GM10266 (cell line): ENCODE measurements around the gene GBX1.

Source experiments
- DNase-seq: peaks from one replicate; pipeline ENCODE4 v3.0.0; 2012; ENCODE audit errors: extremely low spot score
- CTCF ChIP-seq: IDR thresholded peaks from 2 replicates; pipeline ENCODE4 v1.5.1; 2012; ENCODE audit warnings: mild to moderate bottlenecking, low read depth; ENCODE audit not compliant: control insufficient read depth, insufficient read depth; ENCODE audit errors: missing control alignments

Gene GBX1

GRCh38 chr7:151194188-151194587, 26.7 kb upstream of the GBX1 start:
- no peak for DNase-seq

GRCh38 chr7:151193203-151193978, 25.9 kb upstream of the GBX1 start:
- TF ChIP-seq CTCF, result no peak
- no peak for DNase-seq

More at GRCh38 chr7:151194188-151194587, 26.7 kb upstream of the GBX1 start:
- no peak for TF ChIP-seq CTCF

GRCh38 chr7:151192002-151192539, 24.6 kb upstream of the GBX1 start:
- no peak for TF ChIP-seq CTCF
- no peak for DNase-seq

GRCh38 chr7:151191544-151191943, 24.1 kb upstream of the GBX1 start:
- DNase-seq, result no peak
- TF ChIP-seq CTCF, result no peak

- no peak for TF ChIP-seq CTCF
- no peak for DNase-seq
These were observed 21.5 kb upstream of the GBX1 start for GRCh38 chr7:151189038-151189437.

- TF ChIP-seq CTCF, result no peak
- DNase-seq, result no peak
These were observed 20.7 kb upstream of the GBX1 start for GRCh38 chr7:151188252-151188542.

- TF ChIP-seq CTCF, result no peak
These were observed 20.1 kb upstream of the GBX1 start for GRCh38 chr7:151187409-151188251.

More at GRCh38 chr7:151187409-151188251, 20.1 kb upstream of the GBX1 start:
- DNase-seq, result no peak
